ENCODE measurements around the gene UPP1.
"Not testable (repeated sequence)": the region's sequence is repeated elsewhere in the genome, so short reads cannot be mapped to it uniquely, and the experiment has no call there.

The UPP1 gene

DNA sequence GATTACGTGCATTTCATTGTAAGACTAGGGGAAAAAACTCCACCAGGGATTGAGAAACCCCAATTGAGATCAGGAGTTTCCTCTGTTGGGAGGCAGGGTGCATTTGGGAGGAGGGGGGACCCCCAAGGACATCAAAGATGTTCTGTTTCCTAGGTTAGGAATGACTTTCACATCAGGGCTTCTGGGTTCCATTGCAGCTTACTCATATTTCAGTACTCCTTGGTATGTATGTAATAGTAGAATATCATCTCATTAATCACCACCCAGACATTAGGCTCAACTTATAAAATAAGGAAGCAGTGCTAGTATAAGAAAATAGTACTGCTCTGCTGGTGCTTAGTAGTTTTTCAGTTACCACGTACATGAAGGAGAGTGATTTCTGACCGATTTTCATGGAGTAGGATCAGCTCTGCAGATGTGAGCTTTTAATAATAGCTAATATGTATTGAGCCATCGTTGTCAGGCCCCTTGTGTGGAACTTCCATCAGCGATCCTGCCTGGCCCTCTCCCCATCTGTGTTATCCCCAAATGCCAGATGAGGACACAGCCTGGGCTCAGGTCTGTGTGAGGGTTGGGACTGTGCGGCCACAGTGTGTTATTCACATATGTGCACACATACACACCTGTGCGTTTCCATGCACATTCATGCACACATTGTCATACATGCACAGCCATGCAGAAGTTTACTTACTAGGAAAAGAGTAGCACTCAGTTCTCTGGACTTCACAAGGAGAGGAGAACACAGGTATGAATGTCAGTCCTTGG lies 23.5 kb downstream of the UPP1 start:
- H3K36me3 Mint-ChIP-seq, result no peaks in the 10 kb centered on the region
- H3K27ac Mint-ChIP-seq, result no peak overlapping the region
- H3K4me1 Mint-ChIP-seq (ENCODE audit: low read depth), result peaks cover 11% of the 10 kb centered on the region
- H3K9me3 Mint-ChIP-seq (ENCODE audit: low read depth), result no peaks in the 10 kb centered on the region
- H3K27me3 Mint-ChIP-seq, result no peaks in the 10 kb centered on the region
- H3K4me3 Mint-ChIP-seq, result no peak overlapping the region

DNA sequence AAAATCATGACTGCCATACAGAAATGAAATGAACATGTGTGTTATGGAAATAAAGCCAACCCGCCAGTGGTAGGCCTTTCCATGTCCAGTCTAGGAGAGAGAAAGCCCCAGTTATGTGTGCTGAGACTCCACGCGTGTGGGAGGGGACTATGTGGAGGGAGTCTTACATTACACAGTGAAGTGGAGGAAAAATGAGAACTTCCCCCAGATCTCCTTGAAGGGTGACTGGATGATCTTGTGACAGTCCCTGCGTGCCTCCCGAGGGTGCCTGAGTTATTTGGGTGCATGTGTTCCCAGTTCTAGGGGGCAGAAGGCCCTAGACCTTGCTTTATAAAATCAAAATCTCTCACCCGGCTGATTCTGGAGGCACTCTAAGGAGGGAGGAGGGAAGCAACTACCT lies 24.2 kb downstream of the UPP1 start:
- no peaks in the 10 kb centered on the region for H3K36me3 Mint-ChIP-seq
- H3K27me3 Mint-ChIP-seq, result no peaks in the 10 kb centered on the region
- H3K4me1 Mint-ChIP-seq (ENCODE audit: low read depth), result peaks cover 11% of the 10 kb centered on the region
- H3K9me3 Mint-ChIP-seq (ENCODE audit: low read depth), result no peaks in the 10 kb centered on the region
- no peak overlapping the region for H3K27ac Mint-ChIP-seq
- H3K4me3 Mint-ChIP-seq, result no peak overlapping the region

DNA sequence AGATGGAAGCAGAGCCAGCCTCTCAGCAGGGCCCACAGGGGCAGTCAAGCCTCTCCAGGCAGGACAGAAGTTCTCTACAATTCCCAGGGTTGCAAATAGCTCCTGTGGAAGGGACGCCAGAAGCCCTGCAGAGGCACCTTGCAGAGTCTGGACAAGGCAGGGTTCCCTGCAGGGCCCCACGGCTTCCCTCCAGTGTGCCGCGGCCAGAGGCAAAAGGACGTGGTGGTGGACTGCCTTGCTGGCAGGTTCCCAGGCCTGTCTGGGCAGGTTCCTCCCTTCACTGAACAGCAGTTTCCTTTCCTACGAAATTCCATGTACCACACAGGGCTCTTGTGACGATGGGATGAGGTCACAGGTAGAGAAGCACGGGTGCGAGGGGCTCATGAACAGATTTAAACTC lies 25.1 kb downstream of the UPP1 start:
- Mint-ChIP-seq H3K4me3 (no peak overlapping the region), H3K27ac (no peak overlapping the region), H3K4me1 (ENCODE audit: low read depth) (peaks cover 11% of the 10 kb centered on the region), H3K9me3 (ENCODE audit: low read depth) (no peaks in the 10 kb centered on the region), H3K27me3 (no peaks in the 10 kb centered on the region), H3K36me3 (no peaks in the 10 kb centered on the region)

DNA sequence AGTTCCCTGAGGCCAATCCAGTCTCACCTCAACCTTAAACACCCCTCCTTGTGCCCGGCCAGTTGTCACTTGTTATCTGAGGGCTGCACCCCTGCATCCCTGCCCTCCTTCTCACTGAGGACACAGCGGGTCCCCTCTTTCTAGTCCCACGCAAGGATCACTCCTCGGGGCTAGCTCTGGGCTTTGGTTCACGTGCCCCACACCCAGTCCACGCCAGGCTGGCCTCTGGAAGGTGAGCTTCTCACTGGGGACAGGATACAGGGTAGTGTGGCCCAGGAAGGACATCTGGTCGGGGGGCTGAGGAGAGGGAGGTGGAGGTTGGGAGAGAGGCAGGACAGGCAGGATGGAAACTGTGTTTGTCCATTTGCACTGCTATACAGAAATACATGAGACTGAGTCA lies 25.5 kb downstream of the UPP1 start:
- Mint-ChIP-seq H3K27ac (no peak overlapping the region), H3K4me1 (ENCODE audit: low read depth) (peaks cover 11% of the 10 kb centered on the region), H3K27me3 (no peaks in the 10 kb centered on the region), H3K4me3 (no peak overlapping the region), H3K36me3 (no peaks in the 10 kb centered on the region), H3K9me3 (ENCODE audit: low read depth) (no peaks in the 10 kb centered on the region)

DNA sequence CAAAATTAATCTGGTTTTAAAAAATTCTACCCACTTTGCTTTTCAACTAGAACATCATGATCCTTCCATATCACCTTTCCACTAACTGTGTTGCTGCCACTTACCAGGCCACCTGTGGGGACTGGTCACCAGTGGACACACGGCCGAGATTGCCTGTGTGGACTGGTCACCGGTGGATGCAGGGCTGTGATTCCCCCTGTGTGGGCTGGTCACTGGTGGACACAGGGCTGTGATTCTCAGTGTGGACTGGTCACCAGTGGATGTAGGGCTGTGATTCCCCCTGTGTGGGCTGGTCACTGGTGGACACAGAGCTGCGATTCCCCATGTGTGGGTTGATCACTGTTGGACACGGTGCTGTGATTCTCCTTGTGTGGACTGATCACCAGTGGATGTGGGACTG lies 27.0 kb downstream of the UPP1 start:
- H3K9me3 Mint-ChIP-seq (ENCODE audit: low read depth), result no peaks in the 10 kb centered on the region
- H3K27me3 Mint-ChIP-seq, result no peaks in the 10 kb centered on the region
- no peak overlapping the region for H3K27ac Mint-ChIP-seq
- H3K4me1 Mint-ChIP-seq (ENCODE audit: low read depth), result peaks cover under 1% of the 10 kb centered on the region
- H3K36me3 Mint-ChIP-seq, result no peaks in the 10 kb centered on the region
- H3K4me3 Mint-ChIP-seq, result no peak overlapping the region

DNA sequence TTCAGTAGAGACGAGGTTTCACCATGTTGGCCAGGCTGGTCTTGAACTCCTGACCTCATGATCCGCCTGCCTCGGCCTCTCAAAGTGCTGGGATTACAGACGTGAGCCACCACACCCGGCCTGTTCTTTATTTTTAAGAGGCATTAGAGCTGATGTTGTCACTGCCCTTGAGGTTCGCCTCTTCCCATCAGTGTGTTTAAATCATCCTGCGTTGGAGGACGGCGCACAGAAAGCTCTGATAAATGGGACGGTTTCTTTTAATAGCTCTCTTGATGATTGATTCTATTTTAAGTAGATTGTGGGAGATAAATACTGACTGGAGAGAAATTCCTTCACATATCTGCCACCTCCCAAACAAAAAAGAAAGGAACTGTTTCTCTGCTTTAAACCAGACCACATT lies 29.0 kb downstream of the UPP1 start:
- Mint-ChIP-seq H3K36me3 (no peaks in the 10 kb centered on the region), H3K27me3 (no peaks in the 10 kb centered on the region), H3K4me3 (no peak overlapping the region), H3K27ac (no peak overlapping the region), H3K9me3 (ENCODE audit: low read depth) (no peaks in the 10 kb centered on the region), H3K4me1 (ENCODE audit: low read depth) (no peaks in the 10 kb centered on the region)

DNA sequence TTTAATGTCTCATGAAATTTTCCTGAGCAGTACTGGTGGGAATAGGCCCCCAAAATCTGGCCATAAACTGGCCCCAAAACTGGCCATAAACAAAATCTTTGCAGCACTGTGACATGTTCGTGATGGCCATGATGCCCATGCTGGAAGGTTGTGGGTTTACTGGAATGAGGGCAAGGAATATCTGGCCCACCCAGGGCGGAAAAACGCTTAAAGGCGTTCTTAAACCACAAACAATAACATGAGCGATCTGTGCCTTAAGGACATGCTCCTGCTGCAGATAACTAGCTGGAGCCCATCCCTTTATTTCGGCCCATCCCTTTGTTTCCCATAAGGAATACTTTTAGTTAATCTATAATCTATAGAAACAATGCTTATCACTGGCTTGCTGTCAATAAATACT lies 31.5 kb downstream of the UPP1 start:
- not testable (repeated sequence) for H3K27ac Mint-ChIP-seq; H3K27me3 Mint-ChIP-seq; H3K9me3 Mint-ChIP-seq (ENCODE audit: low read depth); H3K4me3 Mint-ChIP-seq; H3K4me1 Mint-ChIP-seq (ENCODE audit: low read depth); H3K36me3 Mint-ChIP-seq

DNA sequence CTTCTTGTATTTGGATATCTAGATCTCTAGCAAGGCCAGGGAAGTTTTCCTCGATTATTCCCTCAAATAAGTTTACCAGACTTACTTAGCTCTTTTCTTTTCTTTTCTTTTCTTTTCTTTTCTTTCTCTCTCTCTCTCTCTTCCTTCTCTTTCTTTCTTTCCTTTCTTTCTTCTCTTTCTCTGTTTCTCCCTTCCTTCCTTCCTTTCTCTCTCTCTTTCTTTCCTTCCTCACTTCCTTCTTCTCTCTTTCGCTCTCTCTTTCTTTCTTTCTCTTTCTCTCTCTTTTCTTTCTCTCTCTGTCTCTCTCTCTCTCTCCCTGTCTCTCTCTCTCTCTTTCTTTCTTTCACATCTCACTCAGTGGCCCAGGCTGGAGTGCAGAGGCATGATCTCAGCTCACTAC lies 37.0 kb downstream of the UPP1 start:
- Mint-ChIP-seq H3K4me3 (no peak overlapping the region), H3K4me1 (ENCODE audit: low read depth) (no peaks in the 10 kb centered on the region), H3K36me3 (peaks cover 2% of the 10 kb centered on the region), H3K9me3 (ENCODE audit: low read depth) (no peaks in the 10 kb centered on the region), H3K27ac (no peak overlapping the region), H3K27me3 (peaks cover 6% of the 10 kb centered on the region)

DNA sequence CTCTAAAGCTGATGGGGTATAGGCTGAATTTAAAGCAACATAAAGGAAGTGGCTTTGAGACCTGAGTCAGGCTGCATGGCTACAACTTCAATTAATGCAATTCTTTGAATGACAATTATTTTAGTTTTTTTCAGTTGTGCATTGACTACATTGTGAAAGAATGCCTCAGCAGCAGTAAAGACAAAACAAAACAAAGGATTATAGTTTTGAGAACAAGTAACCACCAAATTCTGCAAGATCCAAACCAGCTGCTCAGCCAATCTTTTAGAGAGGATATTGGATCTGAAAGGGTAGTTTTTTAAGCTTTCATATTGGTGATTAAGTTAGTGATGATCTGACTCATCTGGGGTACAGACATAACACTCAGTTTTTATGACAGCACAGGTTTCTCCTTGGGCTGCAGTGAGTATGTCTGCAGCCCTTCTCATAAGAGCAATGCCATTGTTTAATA lies 41.6 kb downstream of the UPP1 start:
- Mint-ChIP-seq H3K27me3 (peaks cover 1% of the 10 kb centered on the region), H3K4me3 (no peak overlapping the region), H3K4me1 (ENCODE audit: low read depth) (no peaks in the 10 kb centered on the region), H3K36me3 (no peaks in the 10 kb centered on the region), H3K27ac (no peak overlapping the region), H3K9me3 (ENCODE audit: low read depth) (no peaks in the 10 kb centered on the region)

DNA sequence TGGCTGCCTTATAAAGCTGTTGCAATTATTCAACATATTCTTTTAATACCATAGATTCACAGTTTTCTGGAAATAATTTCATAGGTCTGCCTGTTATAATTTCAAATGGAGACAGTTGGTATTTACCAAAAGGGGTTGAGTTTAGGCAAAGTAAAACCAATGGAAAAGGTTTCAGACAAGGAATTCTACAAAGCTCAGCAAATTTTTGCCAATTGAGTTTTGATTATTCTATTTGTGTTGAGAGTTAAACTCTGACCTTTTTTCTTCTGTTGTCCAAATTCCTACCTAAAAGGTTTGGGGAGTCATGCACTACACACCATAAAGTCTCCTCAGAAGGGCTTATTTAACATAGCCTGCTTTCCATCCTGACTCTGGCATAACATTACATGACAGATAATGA lies 43.7 kb downstream of the UPP1 start:
- Mint-ChIP-seq H3K4me3 (no peak overlapping the region), H3K27ac (no peak overlapping the region), H3K36me3 (peaks cover 2% of the 10 kb centered on the region), H3K4me1 (ENCODE audit: low read depth) (no peaks in the 10 kb centered on the region), H3K27me3 (peaks cover 1% of the 10 kb centered on the region), H3K9me3 (ENCODE audit: low read depth) (peaks cover 6% of the 10 kb centered on the region)

DNA sequence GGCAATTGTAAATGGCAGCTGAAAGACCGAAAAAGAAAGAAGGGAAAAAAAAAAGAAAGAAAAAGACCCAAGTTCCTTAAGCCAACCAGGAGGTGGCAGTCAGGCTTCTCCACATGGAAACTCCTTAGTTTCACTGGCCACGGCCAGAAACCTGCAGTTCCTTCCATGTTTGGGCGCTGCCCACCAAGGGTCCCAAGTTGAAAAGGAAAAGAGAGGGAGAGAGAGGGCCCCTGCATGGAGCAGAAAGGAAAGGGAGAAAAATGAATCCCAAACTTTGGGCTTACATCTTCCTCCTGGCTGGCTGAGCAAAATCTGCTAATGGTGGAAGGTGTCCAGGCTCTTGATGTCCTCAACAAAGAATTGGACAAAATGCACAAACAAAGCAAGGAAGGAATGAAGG lies 50.4 kb downstream of the UPP1 start:
- peaks cover 12% of the 10 kb centered on the region for H3K9me3 Mint-ChIP-seq (ENCODE audit: low read depth)
- H3K36me3 Mint-ChIP-seq, result peaks cover 2% of the 10 kb centered on the region
- H3K27me3 Mint-ChIP-seq, result peaks cover 3% of the 10 kb centered on the region
- no peaks in the 10 kb centered on the region for H3K4me1 Mint-ChIP-seq (ENCODE audit: low read depth)
- H3K4me3 Mint-ChIP-seq, result no peak overlapping the region
- H3K27ac Mint-ChIP-seq, result no peak overlapping the region

DNA sequence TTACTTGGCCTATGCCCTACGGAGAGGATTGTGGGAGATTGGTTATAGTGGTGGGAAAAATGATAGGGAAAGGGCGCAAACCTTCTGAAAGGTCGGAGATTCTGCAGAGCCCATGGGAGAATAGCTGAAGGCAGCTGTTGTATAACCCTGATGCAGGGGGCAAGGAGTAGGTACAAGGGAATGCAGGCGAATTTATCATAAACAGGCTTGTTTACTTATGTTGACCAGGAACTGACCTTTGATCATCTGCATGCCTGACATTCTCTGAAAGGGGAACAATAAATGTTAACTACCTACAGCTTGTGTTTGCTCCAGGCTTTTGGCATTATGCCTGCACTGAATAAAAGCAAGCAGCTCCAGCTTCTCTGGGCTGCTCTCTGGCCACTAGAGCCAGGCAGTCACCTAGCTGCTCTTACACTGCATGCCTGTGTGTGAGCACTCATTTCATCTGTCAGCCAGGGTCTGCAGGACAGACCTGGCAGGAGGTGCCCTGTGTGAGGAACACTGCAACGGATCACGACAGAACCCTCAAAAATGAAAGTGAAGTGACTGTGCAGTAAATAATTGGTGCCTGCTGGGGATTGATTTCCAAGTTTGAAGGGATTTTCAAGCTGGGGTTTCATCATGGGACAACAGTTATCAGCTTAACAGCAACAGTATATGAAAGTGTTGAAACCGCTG lies 51.1 kb downstream of the UPP1 start:
- no peak overlapping the region for H3K4me3 Mint-ChIP-seq
- peaks cover 3% of the 10 kb centered on the region for H3K27me3 Mint-ChIP-seq
- peaks cover 12% of the 10 kb centered on the region for H3K9me3 Mint-ChIP-seq (ENCODE audit: low read depth)
- H3K4me1 Mint-ChIP-seq (ENCODE audit: low read depth), result no peaks in the 10 kb centered on the region
- peaks cover 2% of the 10 kb centered on the region for H3K36me3 Mint-ChIP-seq
- H3K27ac Mint-ChIP-seq, result no peak overlapping the region

DNA sequence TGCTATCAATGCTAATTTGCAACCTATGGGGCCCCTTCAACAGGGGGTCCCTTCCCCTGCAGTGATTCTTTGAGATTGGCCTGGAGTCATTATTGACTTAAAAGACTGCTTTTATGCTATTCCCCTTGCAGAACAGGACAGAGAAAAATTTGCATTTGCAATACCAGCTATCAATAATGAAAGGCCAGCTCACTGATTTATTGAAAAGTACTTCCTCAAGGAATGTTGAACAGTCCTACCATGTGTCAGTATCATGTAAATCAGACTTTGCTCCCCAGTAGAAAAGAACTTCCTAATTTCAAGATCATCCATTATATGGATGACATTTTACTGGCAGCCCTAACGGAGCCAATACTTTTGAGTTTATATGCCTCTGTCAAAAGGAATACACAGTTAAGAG lies 52.5 kb downstream of the UPP1 start:
- Mint-ChIP-seq H3K4me3 (no peak overlapping the region), H3K27me3 (peaks cover 4% of the 10 kb centered on the region), H3K27ac (no peak overlapping the region), H3K36me3 (peaks cover 2% of the 10 kb centered on the region), H3K4me1 (ENCODE audit: low read depth) (no peaks in the 10 kb centered on the region), H3K9me3 (ENCODE audit: low read depth) (peaks cover 8% of the 10 kb centered on the region)

DNA sequence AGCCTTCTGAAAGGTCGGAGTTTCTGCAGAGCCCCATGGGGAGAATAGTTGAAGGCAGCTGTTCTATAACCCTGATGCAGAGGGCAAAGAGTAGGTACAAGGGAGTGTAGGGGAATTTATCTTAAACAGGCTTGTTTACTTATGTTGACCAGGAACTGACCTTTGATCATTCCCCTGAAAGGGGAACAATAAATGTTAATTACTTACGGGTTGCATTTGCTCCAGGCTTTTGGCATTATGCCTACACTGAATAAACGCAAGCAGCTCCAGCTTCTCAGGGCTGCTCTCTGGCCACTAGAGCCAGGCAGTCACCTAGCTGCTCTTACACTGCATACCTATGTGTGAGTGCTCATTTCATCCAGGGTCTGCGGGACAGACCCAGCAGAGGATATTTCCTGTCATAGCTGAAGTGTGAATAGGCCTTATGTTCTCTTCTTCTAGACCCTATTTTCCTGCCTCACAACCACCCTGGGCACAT lies 55.3 kb downstream of the UPP1 start:
- Mint-ChIP-seq H3K4me3 (no peak overlapping the region), H3K9me3 (ENCODE audit: low read depth) (peaks cover 6% of the 10 kb centered on the region), H3K4me1 (ENCODE audit: low read depth) (no peaks in the 10 kb centered on the region), H3K27ac (no peak overlapping the region), H3K36me3 (no peaks in the 10 kb centered on the region), H3K27me3 (peaks cover 10% of the 10 kb centered on the region)

DNA sequence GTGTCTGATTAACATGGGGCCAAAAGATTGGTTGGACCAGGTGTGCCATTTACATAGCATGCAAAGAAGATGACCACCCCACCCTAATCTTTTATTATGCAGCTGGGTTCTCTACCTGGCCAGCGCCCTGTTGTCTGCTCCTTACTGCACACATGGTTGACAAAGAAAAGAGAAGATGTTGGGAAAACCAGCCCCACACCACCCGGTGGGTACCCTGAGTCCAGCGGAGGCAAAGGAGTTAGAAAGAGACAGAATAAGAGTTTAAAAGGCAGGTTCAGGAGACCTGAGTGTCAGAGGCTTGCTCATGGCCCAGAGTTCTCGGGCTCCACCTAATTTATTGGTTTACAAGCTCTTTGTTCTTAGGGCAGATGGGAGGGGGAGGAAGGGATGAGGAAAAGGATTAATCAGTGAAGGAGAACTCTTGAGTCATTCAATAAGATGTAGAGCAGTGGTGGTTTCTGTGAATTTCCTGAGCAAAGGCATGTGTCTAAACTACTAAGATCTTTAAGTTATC lies 58.1 kb downstream of the UPP1 start:
- Mint-ChIP-seq H3K4me1 (ENCODE audit: low read depth) (no peaks in the 10 kb centered on the region), H3K9me3 (ENCODE audit: low read depth) (no peaks in the 10 kb centered on the region), H3K27me3 (peaks cover 10% of the 10 kb centered on the region), H3K4me3 (no peak overlapping the region), H3K27ac (no peak overlapping the region), H3K36me3 (no peaks in the 10 kb centered on the region)

Measured in activated naive CD8-positive, alpha-beta T cell (primary cell).